ENCODE measurements around the gene SLC25A18. TPM values are rescaled to one million over a fixed set of nuclear protein-coding genes. Genes with fewer than 3 reads are reported as not detected.

Gene SLC25A18
- 10 to 100 TPM; 12.8 to 43.9 (median 17.0) TPM for total RNA-seq

GRCh38 chr22:17562906-17563870, at the start of gene SLC25A18:
SLC25A18 (plus strand) TSS chr22:17563498; CDS start chr22:17579945, 16,447 bp downstream.
- no peak for TF ChIP-seq CTCF (IDR thresholded peaks at IDR 0.05; ENCODE audit: low read depth)

GRCh38 chr22:17513612-17514011, 49.7 kb upstream of the SLC25A18 start:
- TF ChIP-seq CTCF (IDR thresholded peaks at IDR 0.05; ENCODE audit: low read depth), result no peak

- TF ChIP-seq CTCF (IDR thresholded peaks at IDR 0.05; ENCODE audit: low read depth), result no peak
Measured at GRCh38 chr22:17514084-17514483, 49.2 kb upstream of the SLC25A18 start.

GRCh38 chr22:17518406-17518805, 44.9 kb upstream of the SLC25A18 start:
- TF ChIP-seq CTCF (IDR thresholded peaks at IDR 0.05; ENCODE audit: low read depth), result no peak

GRCh38 chr22:17523925-17524324, 39.4 kb upstream of the SLC25A18 start:
- no peak for TF ChIP-seq CTCF (IDR thresholded peaks at IDR 0.05; ENCODE audit: low read depth)

GRCh38 chr22:17536269-17536668, 27.0 kb upstream of the SLC25A18 start:
- TF ChIP-seq CTCF (IDR thresholded peaks at IDR 0.05; ENCODE audit: low read depth), result no peak

- TF ChIP-seq CTCF (IDR thresholded peaks at IDR 0.05; ENCODE audit: low read depth), result no peak
Measured at GRCh38 chr22:17537155-17537554, 26.1 kb upstream of the SLC25A18 start.

All from subcutaneous adipose tissue (tissue), 4 donors.